MM.1S (cell line): ENCODE measurements around the gene PTGIS.

Source experiments
- DNase-seq: peaks from one replicate; pipeline ENCODE4 v3.0.0-alpha.2; 2015
- H2AFZ ChIP-seq: fragments of 300-600 bp; sonication (generic); 2 replicates; pipeline ENCODE4 v1.6.0; 2016; ENCODE audit warnings: antibody characterized with exemption, low read length
- H3F3A ChIP-seq: fragments of 300-600 bp; sonication (generic); 2 replicates; pipeline ENCODE4 v1.6.1; 2016; ENCODE audit warnings: mild to moderate bottlenecking, antibody characterized with exemption, low read length, moderate library complexity, mixed read lengths; ENCODE audit not compliant: insufficient read depth
- H3K27ac ChIP-seq: fragments of 300-600 bp; sonication (generic); 2 replicates; pipeline ENCODE4 v1.5.1; 2016; ENCODE audit warnings: mild to moderate bottlenecking, low read length
- H3K27me3 ChIP-seq: fragments of 300-600 bp; sonication (generic); replicated peaks from 2 replicates; pipeline ENCODE4 v1.6.0; 2016; ENCODE audit warnings: low read length; ENCODE audit not compliant: insufficient read depth
- H3K36me3 ChIP-seq: fragments of 300-600 bp; sonication (generic); replicated peaks from 2 replicates; pipeline ENCODE4 v1.6.1; 2016; ENCODE audit warnings: mild to moderate bottlenecking, low read length, mixed read lengths; ENCODE audit not compliant: insufficient read depth
- H3K4me1 ChIP-seq: fragments of 300-600 bp; sonication (generic); 2 replicates; pipeline ENCODE4 v1.6.1; 2016; ENCODE audit warnings: low read length, mixed read lengths
- H3K4me2 ChIP-seq: fragments of 300-600 bp; sonication (generic); 2 replicates; pipeline ENCODE4 v1.6.0; 2016; ENCODE audit warnings: low read depth, low read length
- H3K4me3 ChIP-seq: fragments of 300-600 bp; sonication (generic); 2 replicates; pipeline ENCODE4 v1.5.1; 2016; ENCODE audit warnings: low read length, mixed read lengths
- H3K79me2 ChIP-seq: fragments of 300-600 bp; sonication (generic); 2 replicates; pipeline ENCODE4 v1.6.1; 2016; ENCODE audit warnings: mixed run types, low read length, mixed read lengths
- H3K9ac ChIP-seq: fragments of 300-600 bp; sonication (generic); 2 replicates; pipeline ENCODE4 v1.6.1; 2016; ENCODE audit warnings: low read length, mixed read lengths
- H3K9me2 ChIP-seq: fragments of 300-600 bp; sonication (generic); replicated peaks from 2 replicates; pipeline ENCODE4 v1.6.1; 2016; ENCODE audit warnings: mild to moderate bottlenecking, low read length, mixed read lengths; ENCODE audit not compliant: insufficient read depth
- H3K9me3 ChIP-seq: fragments of 300-600 bp; sonication (generic); replicated peaks from 2 replicates; pipeline ENCODE4 v1.6.1; 2016; ENCODE audit warnings: mild to moderate bottlenecking, low read length, mixed read lengths; ENCODE audit not compliant: insufficient read depth
- H4K20me1 ChIP-seq: fragments of 300-600 bp; sonication (generic); 2 replicates; pipeline ENCODE4 v1.6.1; 2016; ENCODE audit warnings: mild to moderate bottlenecking, low read length, moderate library complexity, mixed read lengths; ENCODE audit not compliant: insufficient read depth
- EZH2 ChIP-seq: fragments of 300-600 bp; sonication (generic); optimal IDR thresholded peaks from 2 replicates; pipeline ENCODE3; 2017; ENCODE audit warnings: low read depth, mild to moderate bottlenecking, antibody characterized with exemption, low read length, mixed read lengths
- EZH2phosphoT487 ChIP-seq: fragments of 300-600 bp; sonication (generic); IDR thresholded peaks from 2 replicates; pipeline ENCODE4 v1.6.1; 2018; ENCODE audit warnings: antibody characterized with exemption, low read length
- TF ChIP-seq, protein P1 (sequence below): fragments of 300-600 bp; sonication (generic); IDR thresholded peaks from 2 replicates; pipeline ENCODE4 v1.5.1; 2016; ENCODE audit warnings: antibody characterized with exemption, low read length, mixed read lengths

The PTGIS gene

DNA sequence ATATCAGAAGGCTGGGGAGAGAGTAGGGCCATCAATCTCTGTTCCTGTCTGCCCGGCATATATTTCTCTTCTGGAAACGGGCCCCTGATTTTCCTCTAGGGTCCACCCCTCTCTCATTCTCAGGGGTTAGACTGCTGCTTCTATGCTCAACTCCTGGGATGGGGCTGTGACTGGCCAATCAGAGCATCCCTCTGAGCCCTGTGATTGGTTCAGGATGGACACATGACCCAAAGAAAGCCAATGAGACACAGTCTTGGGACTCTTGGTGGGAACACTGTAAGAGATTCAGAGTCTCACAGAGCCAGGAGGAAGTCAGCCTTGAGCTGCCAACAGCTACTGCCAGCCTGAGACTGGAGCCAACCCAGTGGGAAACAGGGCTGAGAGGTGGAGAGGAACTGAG, 54.4 kb downstream of the PTGIS start:
- no peak overlapping the region for H3K27ac ChIP-seq
- no peaks in the 10 kb centered on the region for H3K36me3 ChIP-seq
- TF ChIP-seq EZH2phosphoT487 (no peak), EZH2 (no peak)
- TF ChIP-seq, protein P1, sequence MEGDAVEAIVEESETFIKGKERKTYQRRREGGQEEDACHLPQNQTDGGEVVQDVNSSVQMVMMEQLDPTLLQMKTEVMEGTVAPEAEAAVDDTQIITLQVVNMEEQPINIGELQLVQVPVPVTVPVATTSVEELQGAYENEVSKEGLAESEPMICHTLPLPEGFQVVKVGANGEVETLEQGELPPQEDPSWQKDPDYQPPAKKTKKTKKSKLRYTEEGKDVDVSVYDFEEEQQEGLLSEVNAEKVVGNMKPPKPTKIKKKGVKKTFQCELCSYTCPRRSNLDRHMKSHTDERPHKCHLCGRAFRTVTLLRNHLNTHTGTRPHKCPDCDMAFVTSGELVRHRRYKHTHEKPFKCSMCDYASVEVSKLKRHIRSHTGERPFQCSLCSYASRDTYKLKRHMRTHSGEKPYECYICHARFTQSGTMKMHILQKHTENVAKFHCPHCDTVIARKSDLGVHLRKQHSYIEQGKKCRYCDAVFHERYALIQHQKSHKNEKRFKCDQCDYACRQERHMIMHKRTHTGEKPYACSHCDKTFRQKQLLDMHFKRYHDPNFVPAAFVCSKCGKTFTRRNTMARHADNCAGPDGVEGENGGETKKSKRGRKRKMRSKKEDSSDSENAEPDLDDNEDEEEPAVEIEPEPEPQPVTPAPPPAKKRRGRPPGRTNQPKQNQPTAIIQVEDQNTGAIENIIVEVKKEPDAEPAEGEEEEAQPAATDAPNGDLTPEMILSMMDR = no peak
- H3K9ac ChIP-seq = no peak overlapping the region
- peaks cover 52% of the 10 kb centered on the region for H3K27me3 ChIP-seq
- no peaks in the 10 kb centered on the region for H3K9me3 ChIP-seq
- H3F3A ChIP-seq = no peaks in the 10 kb centered on the region
- no peaks in the 10 kb centered on the region for H3K9me2 ChIP-seq
- H2AFZ ChIP-seq = no peak overlapping the region
- no peaks in the 10 kb centered on the region for H3K79me2 ChIP-seq
- H3K4me2 ChIP-seq = no peak overlapping the region
- no peak overlapping the region for H3K4me3 ChIP-seq
- no peak for DNase-seq
- H4K20me1 ChIP-seq = no peaks in the 10 kb centered on the region
- H3K4me1 ChIP-seq = no peaks in the 10 kb centered on the region

DNA sequence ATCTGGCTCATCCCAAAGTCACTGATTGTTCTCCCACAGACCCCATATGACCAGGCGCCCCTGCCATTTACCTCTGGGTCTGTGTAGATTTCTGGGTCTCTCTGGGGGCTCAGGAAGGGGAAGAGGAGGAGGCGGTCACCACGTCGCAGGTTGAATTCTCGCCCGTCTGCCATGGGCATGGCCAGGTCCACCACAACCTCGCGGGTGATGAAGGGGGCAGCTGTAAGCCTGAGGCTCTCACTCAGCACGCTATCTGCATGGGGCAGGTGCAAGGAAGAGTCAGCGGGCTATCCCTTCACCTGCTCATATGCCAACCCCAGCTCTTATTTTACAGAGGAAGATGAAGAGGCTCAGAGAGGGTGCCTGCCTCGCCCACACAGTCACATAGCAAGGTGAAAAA, 54.9 kb downstream of the PTGIS start:
- no peak overlapping the region for H3K4me3 ChIP-seq
- no peak overlapping the region for H2AFZ ChIP-seq
- H3F3A ChIP-seq = no peaks in the 10 kb centered on the region
- no peak overlapping the region for H3K4me2 ChIP-seq
- no peaks in the 10 kb centered on the region for H3K4me1 ChIP-seq
- H3K27ac ChIP-seq = no peak overlapping the region
- H3K9me3 ChIP-seq = no peaks in the 10 kb centered on the region
- H3K79me2 ChIP-seq = no peaks in the 10 kb centered on the region
- H4K20me1 ChIP-seq = no peaks in the 10 kb centered on the region
- no peak overlapping the region for H3K9ac ChIP-seq
- TF ChIP-seq, protein P1 = no peak
- no peak for TF ChIP-seq EZH2phosphoT487
- TF ChIP-seq EZH2 = no peak
- H3K27me3 ChIP-seq = peaks cover 56% of the 10 kb centered on the region
- no peaks in the 10 kb centered on the region for H3K36me3 ChIP-seq
- no peak for DNase-seq
- H3K9me2 ChIP-seq = no peaks in the 10 kb centered on the region

DNA sequence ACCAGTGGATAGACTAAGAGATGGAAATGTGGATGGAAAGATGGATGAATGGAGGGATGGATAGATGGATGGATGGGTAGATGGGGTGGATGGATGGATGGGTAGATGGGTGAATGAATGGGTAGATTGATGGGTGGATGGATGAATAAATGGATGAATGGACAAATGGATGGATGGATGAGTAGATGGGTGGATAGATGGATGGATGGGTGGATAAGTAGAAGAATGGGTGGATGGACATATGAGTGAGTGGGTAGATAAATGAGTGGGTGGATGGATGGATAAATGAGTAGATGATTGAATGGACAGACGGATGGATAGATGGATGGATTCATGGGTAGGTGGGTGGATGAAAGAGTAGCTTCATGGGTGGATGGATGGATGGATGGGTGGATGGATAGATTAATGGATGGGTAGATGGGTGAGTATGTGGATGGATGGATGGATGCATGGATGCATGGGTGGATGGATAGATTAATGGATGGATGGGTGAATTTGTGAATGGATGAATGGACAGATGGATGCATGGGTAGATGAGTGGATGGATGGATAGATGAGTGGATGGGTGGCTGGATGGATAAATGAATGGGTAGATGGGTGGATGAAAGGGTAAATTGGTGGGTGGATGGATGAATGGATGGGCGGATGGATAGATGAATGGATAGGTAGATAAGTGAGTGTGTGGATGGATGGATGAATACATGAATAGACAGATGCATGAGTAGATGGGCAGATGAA, 56.0 kb downstream of the PTGIS start:
- Histone ChIP-seq H3K27ac (no peak overlapping the region), H3K4me3 (no peak overlapping the region), H3K9me3 (no peaks in the 10 kb centered on the region), H2AFZ (no peak overlapping the region), H3K9me2 (no peaks in the 10 kb centered on the region), H3F3A (no peaks in the 10 kb centered on the region), H3K36me3 (no peaks in the 10 kb centered on the region), H3K4me2 (no peak overlapping the region), H4K20me1 (no peaks in the 10 kb centered on the region), H3K27me3 (peaks cover 66% of the 10 kb centered on the region), H3K79me2 (no peaks in the 10 kb centered on the region), H3K9ac (no peak overlapping the region), H3K4me1 (no peaks in the 10 kb centered on the region)
- DNase-seq = no peak
- TF ChIP-seq EZH2phosphoT487 = no peak
- TF ChIP-seq, protein P1 = no peak
- no peak for TF ChIP-seq EZH2
